DOHH2 (cell line): Measurements from ENCODE around the gene FAM20C.

Experiments
- EZH2phosphoT487 ChIP-seq: fragments of 200-600 bp; sonication (generic); IDR thresholded peaks from 2 replicates; pipeline ENCODE4 v1.6.1; 2017; ENCODE audit warnings: borderline replicate concordance, mild to moderate bottlenecking, antibody characterized with exemption, low read length, moderate library complexity, mixed read lengths
- TF ChIP-seq, protein P1 (sequence below): fragments of 200-600 bp; sonication (generic); IDR thresholded peaks from one replicate; pipeline ENCODE4 v1.5.1; 2014; ENCODE audit warnings: antibody characterized with exemption, mild to moderate bottlenecking, low read depth, low read length; ENCODE audit not compliant: poor library complexity, severe bottlenecking

DNA sequence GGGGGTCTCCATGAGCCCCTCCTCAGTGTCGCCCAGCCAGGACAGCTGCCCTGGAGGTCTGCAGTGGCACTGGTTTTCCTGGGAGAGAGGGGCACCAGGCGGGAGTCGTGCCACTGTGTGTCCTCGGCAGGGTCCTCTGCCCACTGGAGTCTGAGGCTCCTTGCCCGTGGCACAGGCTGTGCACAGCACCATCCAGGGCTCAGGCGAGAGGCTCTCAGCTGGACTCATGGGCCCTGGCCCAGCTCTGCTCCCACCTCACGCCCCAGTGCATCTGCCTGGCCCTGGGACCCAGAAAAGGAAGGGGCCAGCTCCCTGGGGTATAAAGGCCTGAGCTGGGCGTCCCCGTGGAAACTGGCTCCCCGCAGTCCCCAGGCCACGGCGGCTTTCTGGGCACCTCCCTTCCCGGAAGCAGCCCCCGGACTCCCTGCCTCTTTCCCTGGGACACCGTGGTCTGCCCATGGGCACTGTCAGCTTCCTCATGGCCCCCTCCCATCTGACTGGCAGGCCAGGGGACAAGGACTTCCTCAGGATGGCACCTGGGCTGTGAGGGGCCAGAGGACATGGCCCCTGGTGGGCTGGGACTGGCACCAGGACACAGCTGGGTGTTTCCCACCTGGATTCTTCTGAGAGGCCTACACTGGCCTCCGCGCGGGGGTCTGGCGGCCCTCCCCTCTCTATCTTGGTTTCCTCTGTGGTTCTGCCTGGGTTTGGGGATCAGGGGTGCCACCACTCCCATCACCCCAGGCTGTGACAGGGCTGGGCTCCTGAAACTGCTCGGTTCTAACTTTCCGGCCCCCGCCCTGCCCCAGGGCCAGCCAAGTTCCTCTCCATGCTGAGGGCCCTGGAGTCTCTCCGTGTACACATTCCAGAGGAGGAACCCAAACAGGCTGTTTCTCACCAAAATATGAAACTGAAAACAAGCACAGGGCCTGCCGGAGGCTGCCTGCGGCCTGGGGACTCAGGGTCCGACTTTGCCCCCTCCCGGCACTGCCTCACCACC, 103.1 kb downstream of the FAM20C start:
- TF ChIP-seq, protein P1, sequence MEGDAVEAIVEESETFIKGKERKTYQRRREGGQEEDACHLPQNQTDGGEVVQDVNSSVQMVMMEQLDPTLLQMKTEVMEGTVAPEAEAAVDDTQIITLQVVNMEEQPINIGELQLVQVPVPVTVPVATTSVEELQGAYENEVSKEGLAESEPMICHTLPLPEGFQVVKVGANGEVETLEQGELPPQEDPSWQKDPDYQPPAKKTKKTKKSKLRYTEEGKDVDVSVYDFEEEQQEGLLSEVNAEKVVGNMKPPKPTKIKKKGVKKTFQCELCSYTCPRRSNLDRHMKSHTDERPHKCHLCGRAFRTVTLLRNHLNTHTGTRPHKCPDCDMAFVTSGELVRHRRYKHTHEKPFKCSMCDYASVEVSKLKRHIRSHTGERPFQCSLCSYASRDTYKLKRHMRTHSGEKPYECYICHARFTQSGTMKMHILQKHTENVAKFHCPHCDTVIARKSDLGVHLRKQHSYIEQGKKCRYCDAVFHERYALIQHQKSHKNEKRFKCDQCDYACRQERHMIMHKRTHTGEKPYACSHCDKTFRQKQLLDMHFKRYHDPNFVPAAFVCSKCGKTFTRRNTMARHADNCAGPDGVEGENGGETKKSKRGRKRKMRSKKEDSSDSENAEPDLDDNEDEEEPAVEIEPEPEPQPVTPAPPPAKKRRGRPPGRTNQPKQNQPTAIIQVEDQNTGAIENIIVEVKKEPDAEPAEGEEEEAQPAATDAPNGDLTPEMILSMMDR = no peak
- no peak for TF ChIP-seq EZH2phosphoT487
